H9 (cell line): Measurements from ENCODE around the gene PPARD. TPM values are rescaled to one million over a fixed set of nuclear protein-coding genes. Genes with fewer than 3 reads are reported as not detected.

Experiments
- DNase-seq: peaks from one replicate; pipeline ENCODE4 v3.0.0-alpha.2; 2017
- H2AFZ ChIP-seq: one replicate; pipeline ENCODE4 v1.6.1; 2013; ENCODE audit warnings: mild to moderate bottlenecking, low read length, control low read depth, moderate library complexity
- H2AK5ac ChIP-seq: 2 replicates; pipeline ENCODE4 v1.6.1; 2013; ENCODE audit warnings: low read length, control low read depth, mixed read lengths; ENCODE audit not compliant: insufficient read length
- H2BK120ac ChIP-seq: one replicate; pipeline ENCODE4 v1.6.1; 2013; ENCODE audit warnings: low read depth, mild to moderate bottlenecking, low read length, control low read depth, inconsistent platforms; ENCODE audit not compliant: poor library complexity, severe bottlenecking
- H2BK12ac ChIP-seq: 2 replicates; pipeline ENCODE4 v1.6.1; 2013; ENCODE audit warnings: low read length, control low read depth, mixed read lengths, low read depth; ENCODE audit not compliant: insufficient read length
- H2BK15ac ChIP-seq: 2 replicates; pipeline ENCODE4 v1.6.1; 2013; ENCODE audit warnings: low read depth, low read length, control low read depth
- H2BK20ac ChIP-seq: one replicate; pipeline ENCODE4 v1.6.1; 2013; ENCODE audit warnings: low read depth, mild to moderate bottlenecking, low read length, control low read depth, inconsistent platforms; ENCODE audit not compliant: poor library complexity, severe bottlenecking
- H2BK5ac ChIP-seq: 2 replicates; pipeline ENCODE4 v1.6.1; 2013; ENCODE audit warnings: low read length, control low read depth, mixed read lengths; ENCODE audit not compliant: insufficient read length
- H3K14ac ChIP-seq: 2 replicates; pipeline ENCODE4 v1.6.1; 2013; ENCODE audit warnings: low read length, control low read depth; ENCODE audit not compliant: insufficient read depth
- H3K18ac ChIP-seq: 2 replicates; pipeline ENCODE4 v1.6.1; 2013; ENCODE audit warnings: low read depth, mild to moderate bottlenecking, mixed read lengths, low read length, control low read depth; ENCODE audit not compliant: insufficient read length
- H3K23ac ChIP-seq: 2 replicates; pipeline ENCODE4 v1.6.1; 2013; ENCODE audit warnings: low read length, control low read depth, mixed read lengths, low read depth; ENCODE audit not compliant: insufficient read length
- H3K23me2 ChIP-seq: 2 replicates; pipeline ENCODE4 v1.6.1; 2013; ENCODE audit warnings: low read depth, mild to moderate bottlenecking, mixed read lengths, low read length, control low read depth; ENCODE audit not compliant: insufficient read length, poor library complexity, severe bottlenecking
- H3K27ac ChIP-seq: 2 replicates; pipeline ENCODE4 v1.5.1; 2013; ENCODE audit warnings: low read length, control low read depth, mixed read lengths, low read depth; ENCODE audit not compliant: insufficient read length
- H3K27me3 ChIP-seq: 2 replicates; pipeline ENCODE4 v1.6.1; 2013; ENCODE audit warnings: low read length, control low read depth, inconsistent platforms; ENCODE audit not compliant: insufficient read depth
- H3K4ac ChIP-seq: 2 replicates; pipeline ENCODE4 v1.6.1; 2013; ENCODE audit warnings: low read depth, mild to moderate bottlenecking, control low read depth, inconsistent platforms, low read length, moderate library complexity
- H3K4me1 ChIP-seq: 2 replicates; pipeline ENCODE4 v1.6.1; 2013; ENCODE audit warnings: low read length, control low read depth, inconsistent platforms; ENCODE audit not compliant: insufficient read depth
- H3K4me2 ChIP-seq: 2 replicates; pipeline ENCODE4 v1.6.1; 2013; ENCODE audit warnings: low read length, control low read depth, mixed read lengths; ENCODE audit not compliant: insufficient read length, insufficient read depth
- H3K56ac ChIP-seq: 2 replicates; pipeline ENCODE4 v1.6.1; 2013; ENCODE audit warnings: low read depth, mild to moderate bottlenecking, mixed read lengths, low read length, control low read depth; ENCODE audit not compliant: insufficient read length
- H3K79me1 ChIP-seq: 2 replicates; pipeline ENCODE4 v1.6.1; 2013; ENCODE audit warnings: low read depth, mild to moderate bottlenecking, moderate library complexity, low read length, control low read depth, inconsistent platforms; ENCODE audit not compliant: insufficient read depth, poor library complexity, severe bottlenecking
- H3K79me2 ChIP-seq: 2 replicates; pipeline ENCODE4 v1.6.1; 2013; ENCODE audit warnings: low read length, control low read depth, inconsistent platforms; ENCODE audit not compliant: insufficient read depth
- H3K9ac ChIP-seq: 2 replicates; pipeline ENCODE4 v1.6.1; 2013; ENCODE audit warnings: low read length, control low read depth, mixed read lengths; ENCODE audit not compliant: insufficient read length; ENCODE audit errors: extremely low read depth
- H3K9me3 ChIP-seq: one replicate; pipeline ENCODE4 v1.6.1; 2013; ENCODE audit warnings: low read depth, low read length, inconsistent platforms; ENCODE audit not compliant: control insufficient read depth
- H3T11ph ChIP-seq: one replicate; pipeline ENCODE4 v1.6.1; 2013; ENCODE audit warnings: mild to moderate bottlenecking, low read length, control low read depth, inconsistent platforms
- H4K20me1 ChIP-seq: one replicate; pipeline ENCODE4 v1.6.1; 2013; ENCODE audit not compliant: control insufficient read depth, insufficient read length, insufficient read depth
- H4K5ac ChIP-seq: 2 replicates; pipeline ENCODE4 v1.6.1; 2013; ENCODE audit warnings: low read depth, mild to moderate bottlenecking, mixed read lengths, low read length, control low read depth; ENCODE audit not compliant: insufficient read length
- H4K8ac ChIP-seq: replicated peaks from 2 replicates; pipeline ENCODE4 v1.6.1; 2013; ENCODE audit warnings: low read length, control low read depth, mixed read lengths, low read depth; ENCODE audit not compliant: insufficient read length
- H4K91ac ChIP-seq: 2 replicates; pipeline ENCODE4 v1.6.1; 2013; ENCODE audit warnings: low read depth, mild to moderate bottlenecking, moderate library complexity, mixed read lengths, low read length, control low read depth; ENCODE audit not compliant: insufficient read length
- H3K27ac Mint-ChIP-seq, 3 experiments: 2 replicates in 2 of 3; 3 replicates in 1 of 3; pipeline ENCODE4 v1.8.0; 2020 to 2021; ENCODE audit warnings: mixed read lengths in 3 of 3, mild to moderate bottlenecking in 1 of 3, moderate library complexity in 1 of 3
- H3K27me3 Mint-ChIP-seq: 2 replicates; pipeline ENCODE4 v1.8.0; 2021; ENCODE audit warnings: low read depth, mild to moderate bottlenecking, moderate library complexity, mixed read lengths
- H3K36me3 Mint-ChIP-seq, 3 experiments: 2 replicates in 2 of 3; 3 replicates in 1 of 3; pipeline ENCODE4 v1.8.0; 2020 to 2021; ENCODE audit warnings: low read depth in 3 of 3, mixed read lengths in 3 of 3; ENCODE audit not compliant: insufficient read depth in 1 of 3
- H3K4me1 Mint-ChIP-seq, 2 experiments: 2 replicates each; pipeline ENCODE4 v1.8.0; 2020; ENCODE audit warnings: mixed read lengths in 2 of 2
- H3K4me3 Mint-ChIP-seq, 2 experiments: 2 replicates in 1 of 2; 3 replicates in 1 of 2; pipeline ENCODE4 v1.8.0; 2020 to 2021; ENCODE audit warnings: mild to moderate bottlenecking in 2 of 2, mixed read lengths in 2 of 2, moderate library complexity in 1 of 2
- H3K9me3 Mint-ChIP-seq, 2 experiments: 2 replicates in 1 of 2; 3 replicates in 1 of 2; pipeline ENCODE4 v1.8.0; 2020; ENCODE audit warnings: mild to moderate bottlenecking in 2 of 2, mixed read lengths in 2 of 2, moderate library complexity in 1 of 2
- CTCF ChIP-seq: fragments of 200-600 bp; sonication (generic); conservative IDR thresholded peaks from 3 replicates; pipeline ENCODE4 v1.8.0; 2021; ENCODE audit warnings: antibody characterized with exemption, mild to moderate bottlenecking
- WGBS: extraction: QIAGEN DNeasy Blood & Tissue Kit; methylation state at CpG from one replicate; pipeline ENCODE4 v1.1.7; 2013; ENCODE audit warnings: missing lambda C conversion rate, low lambda C conversion rate, mixed read lengths; ENCODE audit not compliant: insufficient read length; ENCODE audit errors: extremely low coverage; 5-methylcytosine and 5-hydroxymethylcytosine counted together
- total RNA-seq: library from RNA; stranded (reverse); gene quantifications from 2 replicates; pipeline ENCODE4 v1.2.1, GENCODE V29; 2021

Gene PPARD
- total RNA-seq, 1 experiment from 2014 or later, result 11.7 TPM

GRCh38 chr6:35476004-35476403 is 133.6 kb downstream of the PPARD start:
- no peak overlapping the region for H2BK5ac ChIP-seq
- no peaks in the 10 kb centered on the region for H4K20me1 ChIP-seq
- no peak overlapping the region for H3K18ac ChIP-seq
- no peak overlapping the region for H3K14ac ChIP-seq
- no peak overlapping the region for H4K5ac ChIP-seq
- TF ChIP-seq CTCF, result no peak
- H3K9me3 ChIP-seq, result no peaks in the 10 kb centered on the region
- no peak overlapping the region for H3K4me2 ChIP-seq
- H2BK12ac ChIP-seq, result no peak overlapping the region
- Mint-ChIP-seq H3K27me3 (peaks cover 1% of the 10 kb centered on the region; the same call in 1 of the 2 replicates), H3K9me3 (no peaks in the 10 kb centered on the region), H3K36me3 (peaks cover 22 to 69% (median 62%) of the 10 kb centered on the region in 3 experiments), H3K4me3 (no peak overlapping the region; a peak in 1 of 5 replicates), H3K27ac (peak overlapping the region in 2 of 3 experiments; percentile 42 to 48; a peak in 3 of 7 replicates), H3K4me1 (peaks cover 8 to 27% of the 10 kb centered on the region in 2 experiments)
- peak; percentile 37 for DNase-seq
- no CpG with 5 or more reads among the region's 14 CpGs for WGBS
- no peaks in the 10 kb centered on the region for H3K23me2 ChIP-seq
- no peak overlapping the region for H3K9ac ChIP-seq
- no peak overlapping the region for H3K4ac ChIP-seq
- H4K8ac ChIP-seq, result no peak overlapping the region
- H3K4me1 ChIP-seq, result no peaks in the 10 kb centered on the region
- H3K79me1 ChIP-seq, result no peaks in the 10 kb centered on the region
- no peaks in the 10 kb centered on the region for H3K79me2 ChIP-seq
- no peak overlapping the region for H4K91ac ChIP-seq
- H3K23ac ChIP-seq, result no peak overlapping the region
- no peak overlapping the region for H3K27ac ChIP-seq
- H3T11ph ChIP-seq, result no peak overlapping the region
- H2BK120ac ChIP-seq, result no peak overlapping the region
- H2AK5ac ChIP-seq, result no peak overlapping the region
- no peak overlapping the region for H2BK20ac ChIP-seq
- H3K56ac ChIP-seq, result no peak overlapping the region
- no peak overlapping the region for H2AFZ ChIP-seq
- H2BK15ac ChIP-seq, result no peak overlapping the region
- no peaks in the 10 kb centered on the region for H3K27me3 ChIP-seq
